Body of pancreas (tissue), 4 donors: ENCODE results near the gene SCAF8.

ENCODE experiments used
- CTCF ChIP-seq, 7 experiments: fragments of 450-650 bp in 4 of 7; fragments of 200-600 bp in 3 of 7; sonication (generic) in 3 of 7; IDR thresholded peaks; one replicate each; pipeline ENCODE4 v1.5.1; 2016 to 2019; ENCODE audit warnings: antibody characterized with exemption in 7 of 7
- POLR2A ChIP-seq, 3 donors: fragments of 450-650 bp; IDR thresholded peaks; one replicate each; pipeline ENCODE4 v1.6.1; 2016; ENCODE audit warnings: antibody characterized with exemption in 3 of 3, mild to moderate bottlenecking in 2 of 3

- TF ChIP-seq CTCF (IDR thresholded peaks at IDR 0.05) (no peak), POLR2A (IDR thresholded peaks at IDR 0.05) (no peak)
These were observed 88.4 kb downstream of the SCAF8 start for GRCh38 chr6:154821638-154822037.
